ENCODE data around the gene CNIH2. TPM values are rescaled to one million over a fixed set of nuclear protein-coding genes. Genes with fewer than 3 reads are reported as not detected.

The CNIH2 gene
- total and polyA plus RNA-seq, 2 of the 8 experiments (the other 6 are each of a cell fraction or from before 2014, with no cell fraction given) = 12.5 to 15.8 TPM

- Histone ChIP-seq H3K79me2 (ENCODE audit: control insufficient read depth in 1 of 2, insufficient read depth in 2 of 2, low read length in 2 of 2) (no peaks in the 10 kb centered on the region), H3K23ac (ENCODE audit: insufficient read length) (no peak overlapping the region), H3K18ac (ENCODE audit: extremely low read depth, low read length) (peak overlapping the region; percentile 19; the same call in 1 of the 2 replicates), H3K14ac (ENCODE audit: insufficient read length) (no peak overlapping the region), H2BK20ac (ENCODE audit: low read length) (peak overlapping the region; percentile 82; the same call in 1 of the 2 replicates), H3K9me3 (ENCODE audit: insufficient read depth in 2 of 2, low read depth in 1 of 2, low read length in 1 of 2) (no peaks in the 10 kb centered on the region), H4K91ac (replicated peaks; ENCODE audit: insufficient read length, low read length) (peak overlapping the region; percentile 82), H3K36me3 (ENCODE audit: control insufficient read depth in 2 of 4, insufficient read depth in 4 of 4, low read length in 3 of 4) (no peaks in the 10 kb centered on the region), H4K5ac (ENCODE audit: insufficient read length, low read depth, low read length) (no peak overlapping the region), H2BK5ac (ENCODE audit: low read depth, low read length) (peak overlapping the region; percentile 75; the same call in 1 of the 2 replicates), H3K27me3 (replicated peaks in 1 of 4; ENCODE audit: control insufficient read depth in 3 of 4, extremely low read depth in 1 of 4, insufficient read depth in 3 of 4, low read length in 3 of 4) (peaks cover 0 to 7% (median 5%) of the 10 kb centered on the region in 4 experiments; a peak in 2 of 7 replicates), H3K4me3 (ENCODE audit: extremely low read depth in 1 of 4, insufficient read depth in 2 of 4, low read depth in 3 of 4, low read length in 4 of 4) (no peak overlapping the region), H2BK120ac (replicated peaks; ENCODE audit: low read depth, low read length) (peak overlapping the region; percentile 33), H3K9ac (replicated peaks in 1 of 4; ENCODE audit: extremely low read depth in 1 of 4, low read depth in 3 of 4, low read length in 3 of 4) (peak overlapping the region in 1 of 4 experiments; percentile 6; a peak in 1 of 7 replicates), H2BK12ac (ENCODE audit: low read depth, low read length) (peak overlapping the region; percentile 99), H3K4me1 (replicated peaks in 1 of 4; ENCODE audit: control insufficient read depth in 3 of 4, insufficient read depth in 4 of 4, low read length in 3 of 4) (peaks cover 5 to 13% (median 8%) of the 10 kb centered on the region in 4 experiments; a peak in 6 of 7 replicates), H3K27ac (ENCODE audit: low read depth, low read length) (no peak overlapping the region), H2BK15ac (ENCODE audit: low read length) (peak overlapping the region; percentile 100), H3K23me2 (ENCODE audit: low read depth, low read length) (peaks cover 2% of the 10 kb centered on the region; the same call in 1 of the 2 replicates), H2AFZ (ENCODE audit: low read length) (no peak overlapping the region), H4K8ac (ENCODE audit: extremely low read depth, insufficient read depth, low read length) (no peak overlapping the region; the same call in 1 of the 2 replicates), H3K79me1 (ENCODE audit: low read depth, low read length) (no peaks in the 10 kb centered on the region), H3K4me2 (ENCODE audit: insufficient read depth in 1 of 2, low read depth in 2 of 2, low read length in 2 of 2) (no peak overlapping the region), H3K4ac (replicated peaks; ENCODE audit: insufficient read length, low read depth, low read length) (peak overlapping the region; percentile 69), H3K56ac (replicated peaks; ENCODE audit: insufficient read length, low read depth, low read length) (no peak overlapping the region), H2AK5ac (ENCODE audit: low read depth, low read length) (peak overlapping the region; percentile 69), H4K20me1 (replicated peaks in 1 of 2; ENCODE audit: control insufficient read depth in 1 of 2, insufficient read depth in 2 of 2, low read length in 2 of 2) (no peaks in the 10 kb centered on the region)
- ChIA-PET CTCF (ENCODE audit: partially characterized antibody) (interaction anchor here (1.0 to 4.0 kb wide), 4 partner anchors 9 to 15 kb away, joined by 3 to 73 read pairs (median 11); partner anchors contain the start of genes CD248 and RIN1), POLR2A (ENCODE audit: partially characterized antibody) (interaction anchor here (0.6 to 1.8 kb wide), 3 partner anchors 10 to 26 kb away, joined by 3 to 10 read pairs (median 10); partner anchors contain the start of gene CD248)
- DNase-seq (ENCODE audit: low read depth in 1 of 2, low spot score in 2 of 2) (peak in 1 of 2 experiments; percentile 50), FAIRE-seq (no peak)
- WGBS, 2 experiments (ENCODE audit: extremely low coverage in 1 of 2, insufficient coverage in 1 of 2, insufficient read length in 1 of 2, insufficient replicate concordance in 2 of 2, low coverage in 1 of 2, low lambda C conversion rate in 2 of 2, missing lambda C conversion rate in 1 of 2) = 92% methylated on average over 10 of the region's 10 CpGs; no CpG with 5 or more reads in 1 of the 2 experiments
- TF ChIP-seq SP2 (IDR thresholded peaks at IDR 0.05; ENCODE audit: low read length) = no peak
- no peak for TF ChIP-seq MAX (IDR thresholded peaks at IDR 0.05)
- no peak for TF ChIP-seq SIN3A (conservative IDR thresholded peaks at IDR 0.05 in 1 of 2, IDR thresholded peaks at IDR 0.05 in 1 of 2; ENCODE audit: low read depth in 1 of 2, low read length in 2 of 2)
- no peak for TF ChIP-seq TAF7 (optimal IDR thresholded peaks at IDR 0.05; ENCODE audit: borderline replicate concordance, low read depth, low read length)
- no peak for TF ChIP-seq RXRA (IDR thresholded peaks at IDR 0.05; ENCODE audit: insufficient read depth, low read depth, low read length)
- TF ChIP-seq HDAC2 (IDR thresholded peaks at IDR 0.05; ENCODE audit: borderline replicate concordance in 1 of 2, low read depth in 2 of 2, low read length in 2 of 2) = no peak
- no peak for TF ChIP-seq KDM1A (IDR thresholded peaks at IDR 0.05; ENCODE audit: borderline replicate concordance, low read length)
- no peak for TF ChIP-seq EZH2 (IDR thresholded peaks at IDR 0.05; ENCODE audit: low read depth, low read length, severe bottlenecking)
- no peak for TF ChIP-seq BRCA1 (IDR thresholded peaks at IDR 0.05; ENCODE audit: low read depth, low read length)
- TF ChIP-seq CHD2 (IDR thresholded peaks at IDR 0.05; ENCODE audit: low read length) = no peak
Measured at GRCh38 chr11:66327171-66328030, 49.4 kb downstream of the CNIH2 start.

Measured in H1 (cell line).